Measurements from ENCODE around the gene IL22RA2.
"Not testable (repeated sequence)": the region's sequence is repeated elsewhere in the genome, so short reads cannot be mapped to it uniquely, and the experiment has no call there.

Gene IL22RA2

GRCh38 chr6:137173501-137173900 lies at the start of gene IL22RA2:
Gene IL22RA2, minus strand, starts transcription at chr6:137173644. Its CDS starts 11,895 bp downstream, at chr6:137161749.
- no peak for DNase-seq (ENCODE audit: low spot score)

- no peak for DNase-seq (ENCODE audit: low spot score)
These were observed 48.9 kb upstream of the IL22RA2 start for GRCh38 chr6:137222381-137222780.

GRCh38 chr6:137219664-137220252 lies 46.3 kb upstream of the IL22RA2 start:
- DNase-seq (ENCODE audit: low spot score), result no peak

- DNase-seq (ENCODE audit: low spot score), result peak; percentile 98
These were observed 45.6 kb upstream of the IL22RA2 start, which contains the start of gene IFNGR1 for GRCh38 chr6:137218917-137219663. Gene IFNGR1, minus strand, starts transcription at chr6:137219385. Its CDS starts 58 bp downstream, at chr6:137219327.

- peak; percentile 21 for DNase-seq (ENCODE audit: low spot score)
These were observed 45.1 kb upstream of the IL22RA2 start for GRCh38 chr6:137218473-137218916.

DNA sequence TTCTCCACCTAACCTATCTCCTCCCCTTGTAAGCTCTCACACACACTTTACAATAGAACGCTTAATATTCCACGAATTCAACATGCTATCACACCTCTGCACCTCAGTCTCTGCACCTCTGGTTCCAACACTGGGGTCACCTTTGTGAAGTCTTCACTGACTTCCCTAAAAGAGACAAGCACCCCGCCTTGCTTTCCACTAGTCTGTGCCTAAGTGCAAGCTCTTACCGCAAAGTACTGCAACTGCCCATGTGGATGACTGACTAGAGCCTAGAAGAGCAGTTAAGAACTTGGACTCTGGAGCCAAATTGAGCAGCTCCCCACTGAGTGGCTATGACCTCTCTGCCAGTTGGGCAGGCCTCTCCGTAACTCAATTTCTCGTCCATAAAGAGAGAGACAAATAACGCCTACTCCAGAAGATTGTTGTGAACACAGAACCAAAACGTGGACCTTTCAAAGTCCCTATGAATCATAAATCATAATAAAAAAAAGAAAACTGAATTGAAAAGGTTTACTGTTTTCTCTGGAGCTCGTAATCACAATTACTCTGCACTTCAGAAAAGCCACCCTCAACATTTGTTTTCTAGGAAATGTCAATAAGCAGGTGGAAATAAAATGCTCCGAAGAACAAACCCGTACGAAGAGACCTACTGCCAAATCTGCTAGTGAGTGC lies 44.5 kb upstream of the IL22RA2 start:
- DNase-seq (ENCODE audit: low spot score), result no peak

DNA sequence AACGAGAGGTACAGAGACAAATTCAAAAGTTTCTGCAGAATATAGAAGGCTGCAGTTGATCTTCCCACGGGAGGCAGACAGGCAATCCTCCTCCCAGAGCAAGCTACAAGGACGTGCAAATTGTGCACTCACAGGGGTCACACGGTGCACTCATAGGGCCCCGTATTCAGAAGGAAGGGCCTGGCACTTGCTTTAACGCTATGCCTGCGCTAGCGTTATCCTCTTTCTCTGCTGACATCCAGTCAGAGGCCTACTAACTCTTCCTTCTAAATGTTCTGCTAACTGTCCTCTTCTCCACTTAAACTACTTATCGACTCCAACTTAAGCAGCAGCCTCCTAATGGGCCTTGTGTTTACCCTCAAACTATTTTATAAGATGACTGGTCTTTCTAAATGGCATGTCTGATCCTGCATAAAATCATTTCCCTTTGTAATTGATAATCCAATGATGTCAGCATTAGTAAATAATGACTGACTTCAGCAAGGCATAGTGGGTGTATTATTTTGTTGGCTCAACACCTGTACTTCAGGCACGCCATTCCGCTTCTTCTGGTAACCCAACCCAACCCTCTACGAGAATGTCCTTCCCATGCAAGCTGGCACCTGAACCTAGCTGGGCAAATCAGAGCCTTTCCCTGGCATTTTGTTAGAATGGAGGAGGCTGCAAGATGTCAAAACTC lies 43.6 kb upstream of the IL22RA2 start:
- no peak for DNase-seq (ENCODE audit: low spot score)

GRCh38 chr6:137216106-137216505 lies 42.7 kb upstream of the IL22RA2 start:
- no peak for DNase-seq (ENCODE audit: low spot score)

GRCh38 chr6:137215630-137216029 lies 42.2 kb upstream of the IL22RA2 start:
- not testable (repeated sequence) for DNase-seq (ENCODE audit: low spot score)

DNA sequence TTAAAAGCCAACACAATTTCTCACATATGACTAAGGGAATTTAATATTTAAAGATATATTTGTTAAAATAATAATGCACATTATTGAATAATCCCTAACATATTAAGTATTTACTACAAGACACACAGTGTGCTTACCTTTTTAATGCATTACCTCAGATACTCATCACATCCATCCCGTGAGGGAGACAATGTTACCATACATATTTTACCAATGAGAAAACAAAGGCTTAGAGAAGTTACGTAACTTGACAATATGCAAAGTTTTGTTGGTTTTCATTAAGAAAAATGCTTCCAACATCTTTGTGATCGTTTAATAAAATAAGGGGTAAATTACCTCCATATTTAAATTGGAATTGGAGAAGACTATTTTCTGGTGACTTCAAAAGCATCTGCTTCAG lies 41.5 kb upstream of the IL22RA2 start:
- no peak for DNase-seq (ENCODE audit: low spot score)

GRCh38 chr6:137213813-137214212 lies 40.4 kb upstream of the IL22RA2 start:
- DNase-seq (ENCODE audit: low spot score), result no peak

GRCh38 chr6:137213331-137213740 lies 39.9 kb upstream of the IL22RA2 start:
- DNase-seq (ENCODE audit: low spot score), result no peak

GRCh38 chr6:137211910-137212309 lies 38.5 kb upstream of the IL22RA2 start:
- no peak for DNase-seq (ENCODE audit: low spot score)

DNA sequence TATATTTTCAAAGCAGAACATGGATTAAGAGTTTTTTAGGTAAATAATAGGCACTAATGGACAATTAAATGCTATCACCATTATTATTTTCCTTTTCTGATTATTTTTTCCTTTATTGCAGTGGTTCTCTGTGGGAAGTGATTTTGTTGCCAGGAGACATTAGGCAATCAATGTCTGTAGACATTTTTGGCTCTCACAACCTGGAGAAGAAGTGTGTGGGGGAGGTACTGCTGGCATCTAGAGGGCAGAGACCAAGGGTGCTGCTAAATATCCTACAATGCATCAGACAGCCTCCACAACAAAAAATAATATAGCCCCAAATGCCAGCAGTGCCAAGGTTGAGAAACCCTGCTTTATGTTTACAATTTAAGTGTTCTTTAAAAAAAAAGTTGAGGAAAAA lies 37.5 kb upstream of the IL22RA2 start:
- DNase-seq (ENCODE audit: low spot score), result no peak

GRCh38 chr6:137208279-137208678 lies 34.8 kb upstream of the IL22RA2 start:
- DNase-seq (ENCODE audit: low spot score), result no peak

DNA sequence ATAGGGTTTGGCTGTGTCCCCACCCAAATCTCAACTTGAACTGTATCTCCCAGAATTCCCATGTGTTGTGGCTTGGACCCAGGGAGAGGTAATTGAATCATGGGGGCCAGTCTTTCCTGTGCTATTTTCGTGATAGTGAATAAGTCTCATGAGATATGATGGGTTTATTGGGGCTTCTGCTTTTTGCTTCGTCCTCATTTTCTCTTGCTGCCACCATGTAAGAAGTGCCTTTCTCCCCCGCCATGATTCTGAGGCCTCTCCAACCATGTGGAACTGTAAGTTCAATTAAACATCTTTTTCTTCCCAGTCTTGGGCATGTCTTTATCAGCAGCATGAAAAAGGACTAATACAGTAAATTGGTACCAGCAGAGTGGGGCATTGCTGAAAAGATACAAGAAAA lies 34.0 kb upstream of the IL22RA2 start:
- not testable (repeated sequence) for DNase-seq (ENCODE audit: low spot score)

DNA sequence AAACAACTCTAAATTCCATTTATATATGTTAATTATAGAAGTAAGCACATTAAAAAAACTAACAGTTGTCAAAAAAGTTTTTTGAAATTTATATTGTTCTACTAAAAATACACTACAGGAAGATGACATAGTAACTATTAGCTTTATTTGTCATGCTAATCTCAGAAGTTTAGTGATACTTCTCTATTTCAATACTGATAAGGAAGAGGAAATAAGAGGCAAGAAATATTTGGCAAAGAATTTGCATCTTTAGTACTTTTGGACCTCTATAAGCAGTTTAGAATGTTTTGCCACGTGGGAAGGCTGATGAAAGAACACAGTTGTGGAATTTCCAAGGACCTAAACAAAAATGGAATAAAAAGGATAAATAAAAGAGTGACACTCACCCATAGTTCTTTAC lies 33.1 kb upstream of the IL22RA2 start:
- DNase-seq (ENCODE audit: low spot score), result no peak

DNA sequence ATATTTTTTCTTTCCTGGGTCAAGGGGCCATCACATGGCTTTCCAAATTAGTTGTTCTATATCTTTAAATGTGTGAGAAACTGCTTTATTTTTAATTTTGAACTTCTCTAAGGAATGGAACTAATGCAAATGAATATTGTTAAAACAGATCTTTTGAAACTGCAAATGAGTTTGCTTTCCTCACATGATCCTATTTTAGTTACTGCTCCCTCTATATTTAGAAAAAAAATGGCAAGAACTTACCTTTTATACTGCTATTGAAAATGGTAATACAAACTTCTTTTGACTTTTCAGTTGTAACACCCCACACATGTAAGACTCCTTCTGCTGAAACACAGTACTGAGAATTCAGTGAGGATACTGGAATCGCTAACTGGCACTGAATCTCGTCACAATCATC lies 29.8 kb upstream of the IL22RA2 start:
- no peak for DNase-seq (ENCODE audit: low spot score)

GRCh38 chr6:137202078-137202477 lies 28.6 kb upstream of the IL22RA2 start:
- no peak for DNase-seq (ENCODE audit: low spot score)

DNA sequence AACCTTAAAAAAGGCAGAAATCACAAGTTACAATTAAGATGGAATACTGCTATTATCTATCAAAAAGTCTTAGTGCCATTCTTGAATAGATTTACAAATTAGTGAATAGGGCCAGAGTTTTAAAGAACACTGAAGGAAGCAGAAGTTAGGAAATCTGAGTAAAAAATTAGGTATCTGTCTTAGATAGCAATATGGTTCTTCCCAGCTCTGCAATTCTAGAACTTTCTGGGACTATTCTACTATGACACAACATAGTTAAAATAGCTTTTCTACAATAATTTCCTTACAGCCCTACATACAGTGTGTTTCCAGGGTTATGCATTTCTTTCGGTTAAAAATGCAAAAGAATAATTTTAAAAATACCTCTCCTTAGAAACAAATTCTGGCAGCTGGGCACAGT lies 27.6 kb upstream of the IL22RA2 start:
- DNase-seq (ENCODE audit: low spot score), result no peak

- DNase-seq (ENCODE audit: low spot score), result no peak
These were observed 26.8 kb upstream of the IL22RA2 start for GRCh38 chr6:137200288-137200687.

All from iPS-NIHi11 (cell line).